GM21786 (cell line): Measurements from ENCODE around the gene SMG9.
"Not testable (repeated sequence)": the region's sequence is repeated elsewhere in the genome, so short reads cannot be mapped to it uniquely, and the experiment has no call there.

ENCODE experiments used
- ATAC-seq: cut with Tn5 transposase; IDR thresholded peaks from one replicate; pipeline ENCODE4 v1.9.1; 2021; ENCODE audit not compliant: unreplicated experiment

Gene SMG9

DNA sequence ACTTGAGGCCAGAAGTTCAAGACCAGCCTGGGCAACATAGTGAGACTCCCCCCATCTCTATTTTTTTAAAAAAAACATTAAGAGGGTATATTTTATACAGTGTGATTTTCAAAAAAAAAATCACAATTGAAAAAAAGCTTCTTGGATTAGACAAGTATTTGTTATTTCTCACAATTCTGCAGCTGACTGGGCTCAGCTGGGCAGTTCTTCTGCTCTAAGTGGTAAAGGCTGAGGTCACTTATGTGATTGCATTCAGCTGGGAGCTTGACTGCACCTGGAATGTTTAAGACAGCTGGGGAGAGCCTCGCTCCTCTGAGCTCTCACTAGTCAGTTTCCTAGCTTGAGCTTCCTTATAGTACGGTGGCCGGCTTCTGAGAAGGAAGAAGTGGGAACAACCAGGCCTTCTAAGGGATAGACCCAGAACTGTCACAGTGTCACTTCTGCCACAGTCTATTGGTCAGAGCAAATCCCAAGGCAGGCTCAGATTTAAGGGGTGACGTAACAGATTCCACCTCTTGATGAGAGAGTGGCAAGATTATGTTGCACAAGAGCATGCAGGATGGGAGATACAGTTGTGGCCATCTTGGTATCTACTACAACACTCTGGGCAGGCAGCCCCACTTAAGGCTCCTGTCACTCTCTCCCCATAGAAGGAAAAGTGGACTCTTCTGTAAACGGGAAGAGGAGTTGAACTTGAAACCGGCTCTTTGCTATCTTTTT lies 58.6 kb downstream of the SMG9 start:
- ATAC-seq = no peak

DNA sequence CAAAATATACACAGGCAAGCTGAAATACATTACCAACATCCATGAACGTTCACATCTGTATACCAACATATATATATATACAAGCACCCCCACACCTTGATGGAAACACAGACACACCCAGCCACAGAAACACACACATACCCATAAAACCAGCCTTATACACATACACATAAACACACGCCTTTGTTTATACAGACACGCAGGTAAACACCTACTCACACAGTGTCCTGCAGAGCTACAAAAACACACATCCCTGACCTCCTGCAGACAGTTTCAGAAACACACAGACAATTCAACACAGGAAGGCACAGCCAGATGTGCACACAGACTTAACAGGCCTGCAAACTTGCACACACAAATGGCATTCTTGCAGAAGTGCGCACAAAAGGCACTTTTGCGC lies 60.2 kb downstream of the SMG9 start:
- no peak for ATAC-seq

DNA sequence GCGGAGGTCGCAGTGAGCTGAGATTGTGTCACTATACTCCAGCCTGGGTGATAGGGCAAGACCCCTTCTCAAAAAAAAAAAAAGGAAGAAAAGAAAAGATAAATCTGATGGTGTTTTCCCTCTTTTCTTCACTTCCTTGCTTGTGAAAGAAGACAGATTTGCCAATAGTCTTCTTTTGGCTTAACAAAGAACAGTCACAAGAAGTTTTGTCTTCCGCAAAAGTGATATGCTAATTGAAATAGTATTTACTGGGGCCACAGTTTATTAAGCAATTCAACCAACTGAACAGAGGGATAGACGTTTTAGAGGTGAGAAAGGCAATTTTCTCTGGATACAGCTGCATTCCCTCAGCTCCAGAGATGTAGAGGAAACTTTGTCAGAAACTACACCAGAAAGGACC lies 61.9 kb downstream of the SMG9 start:
- ATAC-seq = no peak

DNA sequence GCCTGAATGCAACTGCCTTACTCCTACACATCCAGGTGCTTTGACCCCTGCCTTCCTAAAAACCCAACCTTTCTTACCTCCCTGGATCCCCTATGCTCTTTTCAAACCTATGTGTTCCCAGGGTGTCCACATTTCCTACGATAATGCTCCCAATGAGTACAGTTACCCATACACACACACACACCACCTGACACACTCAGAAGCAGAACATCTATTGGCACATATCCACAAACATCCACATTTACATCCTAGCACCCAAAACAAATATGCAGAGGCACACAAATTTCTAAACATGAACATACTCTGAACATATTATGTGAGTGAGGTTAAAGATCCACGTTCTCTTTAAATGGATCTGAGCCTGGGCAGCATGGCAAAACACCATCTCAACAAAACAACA lies 62.4 kb downstream of the SMG9 start:
- no peak for ATAC-seq

DNA sequence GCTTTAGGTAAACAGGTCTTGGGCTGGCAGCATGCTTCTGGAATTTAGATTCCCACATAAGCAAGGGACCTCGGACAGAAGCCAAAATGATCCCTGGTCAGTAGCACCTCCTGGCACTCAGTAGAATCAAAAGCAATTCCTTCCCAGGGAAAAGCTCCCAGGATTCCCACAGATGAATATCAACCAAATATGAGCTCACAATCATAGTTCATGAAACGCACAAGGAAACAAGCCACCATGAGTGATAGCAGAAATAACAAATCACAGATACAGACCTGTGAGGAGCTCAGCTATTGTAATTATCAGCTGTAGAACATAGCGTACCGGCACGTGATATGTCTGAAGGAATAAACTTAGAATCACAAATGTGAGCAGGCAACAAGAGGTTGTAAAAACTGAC lies 63.0 kb downstream of the SMG9 start:
- ATAC-seq = no peak

DNA sequence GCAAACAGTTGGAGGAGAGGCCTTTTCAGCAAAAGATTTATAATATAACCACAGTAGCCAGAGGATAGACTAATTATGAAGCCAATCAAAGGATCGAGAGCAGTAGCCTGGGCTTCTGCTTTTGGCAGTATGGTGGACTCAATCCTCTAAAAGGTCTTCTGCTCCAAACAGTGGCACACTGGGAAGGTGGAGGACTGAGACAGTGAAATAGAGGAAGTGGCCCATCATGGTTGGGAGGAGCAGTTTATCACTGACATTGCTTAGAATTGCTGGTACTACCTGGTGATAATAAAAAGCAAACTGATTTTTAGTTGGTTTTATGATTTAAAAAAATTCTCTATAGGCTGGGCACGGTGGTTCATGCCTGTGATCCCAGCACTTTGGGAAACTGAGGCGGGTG lies 63.9 kb downstream of the SMG9 start:
- no peak for ATAC-seq

DNA sequence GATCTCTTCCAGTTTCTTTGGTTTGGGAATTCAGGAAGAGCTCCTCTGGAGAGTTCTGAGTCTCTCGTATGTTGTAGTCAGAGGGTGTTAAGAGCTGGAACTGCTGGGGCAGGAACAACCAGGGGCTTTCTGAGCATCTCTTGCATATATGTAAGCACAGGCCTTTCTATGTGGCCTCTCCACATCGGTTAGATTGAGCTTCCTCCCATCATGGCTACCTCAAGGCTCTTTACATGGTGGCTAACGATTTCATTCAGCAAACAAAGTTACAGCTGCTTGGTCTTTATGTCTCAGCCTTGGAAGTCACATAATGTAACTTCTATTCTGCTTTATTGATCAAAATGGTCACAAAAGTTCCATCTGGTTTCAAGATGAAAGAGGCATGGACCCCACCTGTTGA lies 64.3 kb downstream of the SMG9 start:
- ATAC-seq = no peak

DNA sequence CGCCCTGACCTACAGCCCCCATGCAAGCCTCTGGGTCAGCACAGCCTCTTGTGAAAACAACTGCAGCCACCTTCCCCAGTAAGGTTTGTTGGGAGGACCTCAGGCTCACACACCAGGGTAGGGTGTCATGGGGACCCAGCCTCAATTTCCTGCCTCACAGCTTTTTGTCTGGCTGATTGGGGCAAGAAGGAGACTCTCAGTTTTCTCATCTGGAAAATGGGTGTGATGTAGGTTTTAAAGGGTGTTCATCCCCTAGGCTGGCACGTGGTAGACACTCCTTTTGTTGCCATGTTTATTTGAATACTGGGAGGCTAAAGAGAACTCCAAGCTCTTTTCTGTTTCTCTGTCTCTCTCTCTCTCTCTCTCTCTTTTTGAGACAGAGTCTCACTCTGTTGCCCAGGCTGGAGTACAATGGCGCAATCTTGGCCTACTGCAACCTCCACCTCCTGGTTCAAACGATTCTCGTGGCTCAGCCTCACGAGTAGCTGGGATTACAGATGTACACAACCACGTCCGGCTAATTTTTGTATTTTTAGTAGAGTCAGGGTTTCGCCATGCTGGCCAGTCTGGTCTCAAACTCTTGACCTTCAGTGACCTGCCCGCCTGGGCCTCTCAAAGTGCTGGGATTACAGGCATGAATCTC lies 66.6 kb downstream of the SMG9 start:
- ATAC-seq = no peak

DNA sequence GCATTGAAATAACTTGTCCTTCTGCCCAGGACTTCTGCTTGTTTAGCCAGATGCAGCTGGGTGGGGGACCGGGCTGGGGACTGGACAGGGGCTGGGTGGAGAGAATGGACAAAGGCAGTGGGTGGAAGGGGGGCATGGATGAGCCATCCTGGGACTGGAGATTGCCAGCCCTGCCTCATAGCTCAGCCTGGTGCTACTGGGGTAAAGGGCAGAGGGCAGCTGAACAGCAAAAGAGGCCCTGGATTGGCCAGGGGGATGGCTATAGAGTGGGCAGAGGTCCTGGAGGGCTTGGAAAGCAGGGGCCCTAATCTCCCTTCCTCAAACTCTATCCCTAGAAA lies 67.1 kb downstream of the SMG9 start:
- ATAC-seq = no peak

DNA sequence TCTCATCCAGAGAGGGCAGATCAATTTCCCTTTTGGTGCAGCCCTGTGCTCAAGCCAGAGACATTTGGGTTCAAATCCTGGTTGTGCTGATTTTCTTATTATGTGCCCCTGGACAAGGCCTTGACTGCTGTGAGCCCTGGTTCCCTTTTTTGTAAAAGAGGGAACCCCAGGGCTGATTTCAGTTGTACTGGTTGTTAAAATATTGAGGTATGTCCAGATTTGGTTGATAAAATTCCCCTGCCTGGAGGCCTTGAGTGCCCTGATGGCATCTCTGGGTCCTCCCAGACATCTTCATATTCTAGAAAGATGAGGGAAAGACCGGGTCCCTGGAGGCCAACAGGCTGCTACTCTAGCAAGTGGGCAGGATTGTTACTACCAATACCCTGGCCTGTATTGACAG lies 70.4 kb downstream of the SMG9 start:
- ATAC-seq = no peak

DNA sequence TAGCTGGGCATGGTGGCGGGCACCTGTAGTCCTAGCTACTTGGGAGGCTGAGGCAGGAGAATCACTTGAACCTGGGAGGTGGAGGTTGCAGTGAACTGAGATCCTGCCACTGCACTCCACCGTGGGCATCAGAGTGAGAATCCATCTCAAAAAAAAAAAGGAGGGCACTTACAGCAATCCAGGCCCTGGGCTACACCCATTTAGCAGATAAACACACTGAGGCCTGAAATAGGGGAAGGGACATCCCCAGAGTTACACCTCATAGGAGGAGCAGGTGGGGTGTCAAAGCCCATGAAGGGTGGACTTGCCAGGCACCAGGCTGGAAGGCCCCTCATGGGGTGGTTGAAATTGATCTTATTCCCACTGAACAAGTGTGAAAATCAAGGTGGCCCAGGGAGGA lies 70.9 kb downstream of the SMG9 start:
- ATAC-seq = no peak

DNA sequence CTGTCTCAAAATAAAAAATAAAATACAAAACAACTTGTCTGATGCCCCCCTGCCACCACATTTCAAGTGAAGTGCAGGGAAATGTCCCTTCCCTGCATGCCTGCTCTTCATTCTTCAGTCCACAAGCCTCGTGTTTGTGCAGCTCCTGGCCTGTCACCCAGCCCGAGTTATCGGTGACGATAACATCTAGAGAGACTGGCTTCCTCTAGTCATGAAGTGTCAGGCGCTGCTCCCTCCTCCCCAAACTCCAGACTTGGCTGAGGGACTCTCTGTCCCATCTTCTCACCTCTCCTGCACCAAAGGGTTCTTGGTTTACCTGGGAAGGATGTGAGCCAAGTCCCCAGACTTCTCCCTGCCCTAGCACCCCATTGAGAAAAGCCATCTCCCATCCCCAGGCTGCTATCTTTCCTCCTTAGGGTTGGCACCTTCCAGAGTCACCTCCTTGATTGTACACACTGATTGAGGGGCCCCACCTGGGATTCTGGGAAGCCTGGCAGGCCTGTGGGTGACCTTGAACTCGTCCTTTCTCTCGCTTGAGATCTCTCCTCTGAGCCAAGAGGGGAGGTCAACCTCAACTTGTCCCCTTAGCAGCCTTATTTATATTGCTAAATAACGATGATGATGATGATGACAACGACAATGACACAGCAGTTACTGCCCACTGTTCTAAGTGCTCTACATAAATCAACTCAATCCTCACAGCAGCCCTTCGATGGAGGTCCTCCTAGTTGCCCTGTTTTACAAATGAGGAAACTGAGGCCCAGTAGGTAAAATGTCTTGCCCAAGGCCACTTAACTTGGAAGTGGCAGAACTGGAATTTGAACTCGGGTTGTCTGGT lies 71.7 kb downstream of the SMG9 start:
- ATAC-seq = no peak

DNA sequence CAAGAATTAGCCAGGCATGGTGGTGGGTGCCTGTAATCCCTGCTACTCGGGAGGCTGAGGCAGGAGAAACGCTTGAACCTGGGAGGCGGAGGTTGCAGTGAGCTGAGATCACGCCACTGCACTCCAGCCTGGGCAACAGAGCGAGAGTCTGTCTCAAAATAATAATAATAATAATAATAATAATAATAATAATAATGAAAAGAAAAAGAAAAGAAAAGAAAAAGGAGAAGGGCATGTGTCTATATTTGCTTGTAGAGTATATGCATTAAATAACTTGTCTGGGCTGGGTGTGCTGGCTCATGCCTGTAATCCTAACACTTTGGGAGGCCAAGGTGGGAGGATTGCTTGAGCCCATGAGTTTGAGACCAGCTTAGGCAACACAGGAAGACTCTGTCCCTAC lies 72.5 kb downstream of the SMG9 start:
- not testable (repeated sequence) for ATAC-seq

DNA sequence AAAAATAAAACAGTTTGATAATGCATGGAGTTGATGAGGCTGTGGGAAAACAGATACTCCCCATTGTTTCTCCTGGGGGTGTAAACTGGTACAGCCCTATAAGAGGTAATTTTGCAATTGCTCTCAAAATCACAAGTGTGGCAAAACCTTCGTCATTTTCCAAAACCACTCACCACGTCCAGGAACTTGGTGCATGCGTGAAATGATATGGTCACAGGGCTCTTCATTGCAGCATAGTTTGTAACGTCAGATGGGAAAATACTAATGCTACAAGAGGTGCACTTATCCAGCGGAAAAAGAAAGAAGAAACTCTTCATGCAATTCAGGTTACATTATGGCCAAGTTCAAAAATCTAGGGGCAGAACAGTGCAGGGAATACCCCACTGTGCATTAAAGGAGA lies 72.9 kb downstream of the SMG9 start:
- no peak for ATAC-seq

DNA sequence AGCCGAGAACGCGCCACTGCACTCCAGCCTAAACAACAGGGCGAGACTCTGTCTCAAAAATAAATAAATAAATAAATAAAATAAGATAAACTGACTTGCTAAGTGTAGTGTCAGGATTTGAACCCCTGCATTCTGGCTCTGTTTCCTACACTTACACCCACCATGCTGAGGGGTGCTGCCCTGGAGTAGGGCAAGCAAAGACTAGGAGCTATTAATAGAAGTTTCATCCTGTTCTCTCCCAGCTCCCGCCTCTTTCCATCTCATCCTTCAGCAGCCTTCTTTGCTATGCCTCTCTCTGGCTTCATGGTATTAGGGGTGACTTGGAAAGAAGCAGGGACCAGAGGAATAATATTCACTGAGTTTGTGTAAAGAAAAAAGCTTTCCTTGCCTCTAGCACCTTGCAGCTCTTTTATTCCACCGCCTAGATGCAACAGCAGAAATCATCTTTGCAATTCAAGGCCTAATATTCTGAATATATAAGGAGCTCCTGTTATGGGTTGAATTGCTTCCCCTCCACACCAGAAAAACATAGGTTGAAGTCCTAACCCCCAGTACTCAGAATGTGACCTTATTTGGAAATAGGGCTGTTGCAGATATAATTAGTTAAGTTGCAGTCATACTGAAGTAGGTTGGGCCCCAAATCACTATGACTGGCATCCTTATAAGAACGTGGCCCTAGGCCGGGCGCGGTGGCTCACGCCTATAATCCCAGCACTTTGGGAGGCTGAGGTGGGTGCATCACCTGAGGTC lies 76.1 kb downstream of the SMG9 start:
- no peak for ATAC-seq
